Stimulated activated CD4-positive, alpha-beta T cell treated with anti-CD3 and anti-CD28 coated beads, Interleukin-1b, Interleukin-23, amount 100 ng/mL, for 1 hour (primary cell): ENCODE results near the gene KCTD2.
"Not testable (repeated sequence)": the region's sequence is repeated elsewhere in the genome, so short reads cannot be mapped to it uniquely, and the experiment has no call there.

Experiments
- DNase-seq, 2 donors: peaks; one replicate each; pipeline ENCODE4 v3.0.0-alpha.2; 2020; ENCODE audit warnings: low read depth in 2 of 2

The KCTD2 gene

DNA sequence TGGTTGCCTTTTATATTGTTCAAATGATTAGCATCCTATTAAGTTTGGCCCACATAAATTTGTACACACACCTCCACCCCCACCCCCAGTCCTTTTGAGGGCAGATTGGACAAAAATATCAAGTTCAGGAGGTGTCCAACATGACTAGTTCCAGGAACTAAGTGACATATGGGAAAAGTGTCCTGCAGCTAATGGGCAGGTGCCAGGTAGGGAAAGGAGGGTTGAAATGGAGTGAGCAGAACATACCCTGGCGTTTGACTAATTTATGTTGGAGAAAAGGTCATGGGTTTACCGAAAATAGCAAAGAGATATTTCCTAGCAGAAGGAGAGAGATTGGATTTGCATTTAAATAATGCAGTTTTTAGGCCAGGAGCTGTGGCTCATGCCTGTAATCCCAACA, 4.9 kb downstream of the KCTD2 start:
- no peak for DNase-seq

DNA sequence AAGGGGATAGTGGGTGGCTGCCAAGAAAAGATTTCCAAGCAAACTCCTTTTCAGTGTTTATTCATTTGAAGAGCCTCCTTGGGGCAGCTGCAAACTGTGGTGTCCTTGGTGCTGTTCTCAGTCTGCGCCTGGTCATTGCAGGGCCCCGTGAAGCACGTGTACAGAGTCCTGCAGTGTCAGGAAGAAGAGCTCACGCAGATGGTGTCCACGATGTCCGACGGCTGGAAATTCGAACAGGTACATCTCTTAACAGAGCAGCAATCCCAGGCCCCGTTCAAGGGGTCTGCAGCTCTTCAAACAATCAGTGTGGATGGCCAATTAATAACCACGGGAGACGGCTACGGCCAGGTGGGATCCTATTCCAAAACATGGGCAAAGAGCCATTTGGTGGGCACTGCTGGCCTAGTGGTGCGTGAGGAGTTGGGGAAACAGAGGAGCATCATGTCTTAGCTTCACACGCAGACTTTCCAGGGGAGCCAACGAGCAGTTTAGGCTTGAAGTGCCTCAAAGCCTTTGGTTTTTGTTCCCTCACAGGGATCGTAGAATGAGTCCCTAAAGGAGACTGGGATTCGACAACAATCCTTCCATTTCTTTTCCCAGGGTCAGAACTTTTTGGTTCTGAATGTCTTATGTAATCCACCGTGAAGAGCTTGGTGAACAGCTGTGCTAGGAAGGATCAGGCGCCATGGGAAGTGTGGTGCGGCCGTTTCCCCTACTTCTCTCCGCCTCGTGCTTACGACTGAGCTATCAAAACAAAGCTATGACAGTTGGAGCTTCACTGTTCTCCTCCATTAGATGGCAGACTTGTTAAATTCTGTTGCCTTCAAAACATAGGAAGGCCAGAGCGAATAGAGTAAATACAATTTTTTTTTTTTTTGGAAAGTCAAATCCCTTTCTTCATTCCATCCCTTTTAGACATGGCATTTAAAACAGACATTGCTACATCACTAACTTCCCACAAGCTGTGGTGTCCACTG, 12.6 kb downstream of the KCTD2 start:
- no peak for DNase-seq

DNA sequence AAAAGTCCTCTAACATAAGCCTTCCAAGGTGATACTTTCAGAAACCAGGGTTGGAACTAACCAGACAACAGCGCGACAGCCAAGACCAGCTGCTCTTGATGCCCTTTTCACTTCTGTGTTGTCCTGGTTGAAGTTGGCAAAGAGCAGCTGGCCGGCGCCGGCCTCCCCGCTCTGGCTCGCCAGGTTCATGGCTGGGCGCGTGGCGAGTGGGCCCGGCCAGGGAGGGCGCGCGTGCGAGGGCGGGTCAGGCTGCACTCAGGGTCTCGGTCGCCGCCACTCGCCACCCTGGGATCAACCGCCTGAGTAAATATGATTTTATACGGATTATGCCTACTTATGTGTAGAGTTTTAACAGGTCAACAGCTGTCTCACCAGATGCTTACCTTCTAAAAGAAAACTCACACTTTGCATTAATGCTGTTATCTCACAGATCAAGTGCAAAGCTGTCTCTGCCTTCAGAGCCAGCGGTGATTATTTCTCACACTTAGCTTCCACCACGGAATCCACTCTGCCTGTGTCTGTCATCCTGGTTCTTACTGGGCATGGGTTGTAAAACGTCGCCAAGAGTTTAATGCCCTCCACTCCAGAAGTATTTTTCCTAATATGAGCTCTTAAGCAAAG, 13.5 kb downstream of the KCTD2 start:
- no peak for DNase-seq

DNA sequence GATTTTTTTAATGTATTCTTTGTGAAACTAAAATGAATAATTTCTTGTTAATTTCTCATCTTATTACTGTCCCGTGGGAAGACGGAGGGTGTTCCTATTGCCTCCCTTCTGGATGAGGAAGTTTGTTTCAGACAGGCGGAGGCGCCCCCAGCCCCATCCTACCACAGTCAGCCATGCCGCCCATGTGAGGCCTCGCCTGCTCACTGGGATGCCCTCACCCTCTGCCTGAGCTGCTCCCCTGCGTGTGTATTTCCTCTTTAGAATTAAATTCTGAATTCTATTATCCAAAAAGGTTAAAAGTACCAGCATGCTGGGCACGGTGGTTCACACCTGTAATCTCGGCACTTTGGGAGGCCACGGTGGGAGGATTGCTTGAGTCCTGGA, 14.0 kb downstream of the KCTD2 start:
- DNase-seq = no peak

DNA sequence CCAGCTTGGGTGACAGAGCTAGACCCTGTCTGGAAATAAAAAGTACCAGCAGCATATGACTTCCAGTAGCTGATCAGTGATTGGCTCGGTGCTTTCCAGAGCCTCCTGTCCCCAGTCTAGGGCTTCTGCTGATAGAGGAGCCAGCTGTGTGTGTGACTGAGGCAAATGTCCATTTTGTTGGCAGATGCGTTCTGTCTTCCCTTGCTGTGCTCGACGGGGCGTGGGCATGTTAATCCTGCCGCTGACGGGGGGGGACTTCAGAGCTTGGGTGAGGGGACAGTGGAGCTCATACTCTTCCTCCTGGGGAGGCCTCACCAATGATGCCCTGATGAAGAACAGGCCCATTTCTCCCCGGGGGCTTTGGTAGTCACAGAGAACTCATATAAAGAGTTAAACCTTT, 14.6 kb downstream of the KCTD2 start:
- no peak for DNase-seq

DNA sequence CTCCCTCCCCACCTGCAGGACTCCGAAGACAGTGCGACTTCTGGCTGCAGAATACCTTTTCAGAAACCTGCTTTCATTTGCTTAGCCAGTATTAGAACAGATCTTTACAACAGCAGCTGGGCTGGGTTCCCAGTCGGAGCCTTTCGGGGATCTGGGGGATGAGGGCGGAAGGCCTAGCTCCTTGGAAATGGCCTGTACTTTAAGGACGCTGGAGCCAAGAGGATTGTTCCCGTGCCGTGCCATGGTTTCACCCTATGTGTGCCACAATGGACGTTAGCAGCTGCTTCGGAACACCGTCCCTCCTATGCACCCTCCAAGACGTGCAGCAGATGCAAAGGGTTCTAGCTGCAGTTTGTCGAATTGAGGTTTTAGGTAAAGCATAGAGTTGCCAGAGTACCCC, 16.2 kb downstream of the KCTD2 start:
- DNase-seq = no peak

DNA sequence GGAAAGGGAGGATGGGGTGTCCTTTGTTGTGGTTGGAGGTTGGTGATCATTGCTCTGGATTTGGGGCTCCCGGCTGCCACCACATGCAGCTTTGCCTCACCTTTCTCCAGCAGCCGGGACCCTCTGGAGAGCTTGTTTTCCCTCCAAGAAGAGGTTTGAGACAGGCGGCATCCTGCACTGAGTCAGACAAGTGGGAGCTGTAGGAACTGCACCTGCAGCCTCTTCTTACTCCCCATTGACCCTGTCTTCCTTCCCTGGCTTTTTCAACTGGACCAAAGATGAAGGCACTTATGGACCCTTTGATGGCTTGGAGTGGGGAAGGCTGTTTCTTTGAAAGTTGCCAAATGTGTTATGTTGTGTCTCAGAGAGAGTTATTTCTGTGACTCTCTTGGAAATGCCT, 16.6 kb downstream of the KCTD2 start:
- DNase-seq = no peak

DNA sequence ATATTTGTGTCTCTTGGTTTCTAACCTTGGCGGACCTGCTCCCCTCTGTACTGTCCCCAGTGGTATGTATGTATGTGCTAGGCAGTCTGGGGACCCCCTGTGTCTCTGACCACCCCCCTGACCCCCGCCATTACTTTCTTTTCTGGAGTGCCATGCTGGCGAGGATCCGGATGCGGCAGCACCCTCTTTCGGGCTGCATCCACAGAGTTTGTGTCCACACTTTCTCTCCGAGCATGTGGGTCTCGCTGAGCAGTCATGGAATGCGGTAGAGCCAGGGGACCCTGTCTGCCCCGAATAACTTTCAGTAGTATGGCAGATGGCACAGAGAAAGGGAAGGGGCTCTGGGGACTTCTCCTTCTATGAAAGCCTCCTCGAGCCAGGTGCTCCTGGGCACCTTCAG, 17.0 kb downstream of the KCTD2 start:
- DNase-seq = no peak

DNA sequence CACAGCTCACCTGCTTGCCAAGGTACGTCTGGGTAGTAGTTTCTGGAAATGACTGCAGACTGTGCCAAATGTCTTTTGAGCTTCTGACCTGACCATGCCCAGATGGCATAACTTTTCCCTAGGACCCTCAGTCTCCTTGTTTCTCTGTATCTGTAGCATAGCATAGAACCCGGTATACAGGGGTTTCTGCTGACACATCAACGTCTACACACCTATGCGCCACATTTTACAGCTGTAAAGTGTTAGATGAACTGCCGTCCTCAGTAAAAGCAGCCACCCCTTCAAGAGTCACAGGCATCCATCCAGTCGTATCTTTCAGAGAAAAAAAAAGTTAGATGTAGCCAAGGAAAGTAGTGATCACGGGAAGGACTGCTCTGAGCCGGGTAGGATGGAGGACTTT, 17.4 kb downstream of the KCTD2 start:
- no peak for DNase-seq

DNA sequence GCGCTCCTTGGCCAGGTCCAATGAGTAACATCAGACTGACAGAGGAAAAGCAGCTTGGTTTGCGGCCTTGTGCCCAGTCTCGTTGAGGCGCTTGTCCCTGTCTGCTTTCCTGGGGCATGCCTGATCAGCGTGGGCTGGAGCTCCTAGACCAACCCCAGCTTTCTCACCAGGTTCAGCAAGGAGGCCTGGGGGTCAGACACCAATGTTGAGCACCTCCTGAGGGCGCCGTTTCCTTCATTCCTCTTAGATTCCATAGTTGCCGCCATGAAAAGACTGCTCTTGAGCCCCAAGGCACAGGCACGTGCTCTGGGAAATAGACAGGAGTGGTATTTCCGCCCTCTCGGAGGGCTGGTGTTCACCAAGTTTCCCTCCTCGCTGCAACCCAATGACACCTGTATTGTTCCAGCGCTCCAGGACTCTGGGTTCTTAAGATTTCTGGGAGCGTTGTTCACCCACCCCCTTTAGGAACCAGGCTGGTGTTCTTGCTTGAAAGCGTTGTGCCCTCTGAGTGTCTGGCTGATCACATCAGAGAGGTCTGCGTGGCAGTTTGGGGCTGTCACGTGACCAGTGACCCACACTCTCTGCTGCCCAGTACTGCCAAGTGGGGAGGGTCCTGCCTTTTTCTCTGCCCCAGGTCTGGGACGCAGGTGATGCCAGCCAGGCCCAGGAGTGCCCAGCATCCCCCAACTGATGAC, 18.0 kb downstream of the KCTD2 start:
- DNase-seq = no peak

DNA sequence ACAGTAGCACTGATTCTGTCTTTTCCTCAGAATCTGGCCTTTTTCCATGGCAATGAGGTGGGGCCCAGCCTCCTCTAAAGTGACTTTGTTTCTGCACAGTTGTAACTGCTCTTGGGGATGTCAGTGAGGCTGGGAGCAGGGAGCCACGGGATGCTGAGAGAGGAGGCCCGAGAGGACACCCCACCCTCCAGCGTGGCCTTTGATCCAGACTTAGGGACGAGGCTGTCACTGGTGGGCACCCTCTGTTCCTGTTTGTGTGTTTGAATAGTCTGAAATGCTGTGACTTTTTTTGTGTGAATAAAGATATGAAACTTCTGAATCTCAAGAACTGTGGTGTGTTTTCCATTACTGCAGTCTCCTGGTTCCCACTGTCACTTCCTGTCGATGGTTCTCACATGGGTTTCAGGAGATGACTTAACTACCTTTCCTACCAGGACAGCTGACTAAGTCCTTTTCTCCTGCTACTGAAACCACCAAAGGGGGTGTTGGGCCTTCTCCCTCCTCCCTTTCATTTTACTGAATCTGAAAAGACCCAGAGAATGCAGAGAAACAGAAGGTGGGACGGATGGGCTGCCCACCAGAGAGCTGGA, 18.6 kb downstream of the KCTD2 start:
- DNase-seq = no peak

DNA sequence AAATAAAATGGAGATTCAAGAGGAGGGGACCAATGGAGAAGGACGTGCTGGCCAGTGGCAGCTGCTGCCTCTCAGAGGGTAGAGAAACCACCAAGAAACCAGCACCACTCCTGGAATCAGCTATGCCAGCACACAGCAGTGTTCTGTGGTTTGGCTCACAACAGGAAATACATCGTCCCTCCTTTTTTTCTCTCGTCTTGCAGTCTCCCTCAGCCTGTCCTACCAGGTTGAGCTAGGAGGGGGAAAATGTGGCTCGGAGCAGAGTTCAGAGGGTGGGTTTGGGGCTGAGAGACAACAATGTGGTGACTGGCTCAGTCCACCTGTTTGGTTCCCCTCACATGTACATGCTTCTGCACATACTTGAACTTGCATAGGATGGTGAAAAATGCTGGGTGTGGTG, 20.8 kb downstream of the KCTD2 start:
- no peak for DNase-seq

DNA sequence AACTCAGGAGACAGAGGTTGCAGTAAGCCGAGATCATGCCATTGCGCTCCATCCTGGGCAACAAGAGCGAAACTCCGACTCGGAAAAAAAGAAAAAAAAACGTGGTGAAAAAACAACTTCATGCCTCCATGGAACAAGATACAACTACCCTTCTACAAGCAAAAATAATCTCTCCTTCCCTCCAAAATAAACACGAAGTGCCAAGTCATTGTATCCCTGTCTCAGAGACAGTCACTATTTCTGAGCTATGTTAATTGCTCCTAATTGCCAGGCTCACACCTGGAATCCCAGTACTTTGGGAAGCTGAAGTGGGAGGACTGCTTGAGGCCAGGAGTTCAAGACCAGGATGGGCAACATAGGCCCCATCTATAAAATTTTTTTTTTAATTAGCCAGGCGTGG, 21.7 kb downstream of the KCTD2 start:
- no peak for DNase-seq

DNA sequence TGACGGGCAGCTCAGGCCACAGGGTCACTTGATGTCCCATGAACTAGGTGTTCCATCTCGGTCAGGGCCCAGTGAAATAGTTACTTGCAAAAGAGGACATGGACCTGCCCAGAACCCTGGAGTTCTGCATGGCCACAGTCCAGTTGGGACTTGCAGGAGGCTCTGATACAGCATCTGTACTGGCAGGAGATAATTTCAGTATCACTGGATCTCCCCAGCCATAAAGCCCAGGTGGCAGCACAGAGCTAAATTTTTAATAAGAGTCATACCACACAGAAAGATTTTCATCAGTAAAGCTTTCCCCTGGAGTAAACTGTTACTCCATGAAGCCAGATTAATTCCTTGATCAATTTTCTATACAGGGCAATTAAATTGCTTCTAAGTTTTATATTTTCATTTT, 22.8 kb downstream of the KCTD2 start:
- no peak for DNase-seq

DNA sequence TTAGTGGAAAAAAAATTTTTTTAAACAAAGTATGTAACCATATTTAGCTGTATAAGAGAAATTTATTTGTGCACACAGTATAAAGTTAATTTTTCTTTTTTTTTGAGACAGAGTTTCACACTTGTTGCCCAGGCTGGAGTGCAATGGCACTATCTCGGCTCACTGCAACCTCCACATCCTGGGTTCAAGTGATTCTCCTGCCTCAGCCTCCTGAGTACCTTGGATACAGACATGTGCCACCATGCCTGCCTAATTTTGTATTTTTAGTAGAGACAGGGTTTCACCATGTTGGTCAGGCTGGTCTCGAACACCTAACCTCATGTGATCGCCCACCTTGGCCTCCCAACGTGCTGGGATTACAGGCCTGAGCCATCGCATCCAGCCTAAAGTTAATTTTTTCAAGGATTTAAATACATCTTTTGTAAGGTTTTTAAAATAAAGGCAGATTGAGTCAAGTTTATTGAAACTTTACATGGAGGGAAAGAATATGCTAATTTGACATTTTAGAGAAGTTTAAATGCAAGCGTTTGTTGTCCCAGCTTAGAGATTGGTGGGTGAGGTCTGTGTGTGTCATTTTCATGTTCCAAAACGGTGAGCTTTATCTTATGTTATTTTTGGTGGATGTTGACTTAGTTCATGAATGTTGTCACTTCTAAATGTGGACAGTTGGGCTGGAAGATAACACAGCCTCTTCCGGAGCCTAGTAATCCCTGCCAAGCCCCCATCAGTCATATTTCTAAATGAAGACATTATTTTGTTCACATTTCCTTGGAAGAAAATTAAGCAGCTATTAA, 24.6 kb downstream of the KCTD2 start:
- DNase-seq = not testable (repeated sequence)

DNA sequence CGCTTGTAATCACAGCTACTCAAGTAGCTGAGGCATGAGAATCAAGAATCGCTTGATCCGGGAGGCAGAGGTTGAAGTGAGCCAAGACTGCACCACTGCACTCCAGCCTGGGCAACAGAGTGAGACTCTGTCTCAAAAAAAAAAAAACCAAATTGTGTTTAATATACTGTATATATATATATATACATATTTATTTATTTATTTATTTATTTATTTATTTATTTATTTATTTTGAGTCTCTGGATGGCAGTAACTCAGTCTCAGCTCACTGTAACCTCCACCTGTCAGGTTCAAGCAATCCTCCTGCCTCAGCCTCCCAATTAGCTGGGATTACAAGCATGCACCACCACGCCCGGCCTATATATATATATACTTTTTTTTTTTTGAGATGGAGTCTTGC, 25.9 kb downstream of the KCTD2 start:
- DNase-seq = not testable (repeated sequence)

DNA sequence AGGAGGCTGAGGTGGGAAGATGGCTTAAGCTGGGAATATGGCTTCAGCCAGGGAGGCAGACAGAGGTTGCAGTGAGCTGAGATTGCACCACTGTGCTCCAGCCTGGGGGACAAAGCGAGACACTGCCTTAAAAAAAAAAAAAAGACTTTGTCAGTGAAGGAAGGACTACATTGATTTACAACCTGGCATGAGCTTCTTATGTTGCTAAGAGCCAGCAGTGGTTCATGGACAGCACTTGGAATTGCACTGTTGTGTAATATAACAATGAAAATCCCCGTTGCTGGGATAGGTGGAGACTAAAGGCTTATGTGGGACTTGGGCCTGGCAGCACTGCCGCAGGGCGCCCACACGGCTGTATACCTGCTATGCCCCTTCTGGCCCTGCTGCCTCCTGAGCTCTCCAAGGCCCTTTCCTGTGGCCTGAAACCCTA, 26.6 kb downstream of the KCTD2 start:
- DNase-seq = no peak

DNA sequence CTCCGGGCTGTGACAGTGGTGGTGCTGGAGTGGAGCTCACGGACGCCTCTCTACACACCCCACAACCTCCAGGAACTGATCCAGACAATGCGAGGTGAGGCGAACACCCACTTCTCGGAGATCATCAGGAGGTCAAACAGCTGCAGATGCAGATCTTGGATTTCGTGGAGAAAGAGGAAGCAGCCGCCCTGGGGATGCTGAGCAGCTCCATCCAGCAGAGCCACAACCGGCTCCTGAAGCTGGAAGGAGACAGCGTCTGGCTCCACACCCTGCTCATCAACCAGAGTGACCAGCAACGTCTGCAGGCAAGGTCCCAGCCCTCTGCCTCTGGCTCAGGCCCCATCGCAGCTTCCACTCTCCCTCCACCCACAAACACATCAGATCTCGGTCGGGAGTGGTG, 27.5 kb downstream of the KCTD2 start:
- no peak for DNase-seq

DNA sequence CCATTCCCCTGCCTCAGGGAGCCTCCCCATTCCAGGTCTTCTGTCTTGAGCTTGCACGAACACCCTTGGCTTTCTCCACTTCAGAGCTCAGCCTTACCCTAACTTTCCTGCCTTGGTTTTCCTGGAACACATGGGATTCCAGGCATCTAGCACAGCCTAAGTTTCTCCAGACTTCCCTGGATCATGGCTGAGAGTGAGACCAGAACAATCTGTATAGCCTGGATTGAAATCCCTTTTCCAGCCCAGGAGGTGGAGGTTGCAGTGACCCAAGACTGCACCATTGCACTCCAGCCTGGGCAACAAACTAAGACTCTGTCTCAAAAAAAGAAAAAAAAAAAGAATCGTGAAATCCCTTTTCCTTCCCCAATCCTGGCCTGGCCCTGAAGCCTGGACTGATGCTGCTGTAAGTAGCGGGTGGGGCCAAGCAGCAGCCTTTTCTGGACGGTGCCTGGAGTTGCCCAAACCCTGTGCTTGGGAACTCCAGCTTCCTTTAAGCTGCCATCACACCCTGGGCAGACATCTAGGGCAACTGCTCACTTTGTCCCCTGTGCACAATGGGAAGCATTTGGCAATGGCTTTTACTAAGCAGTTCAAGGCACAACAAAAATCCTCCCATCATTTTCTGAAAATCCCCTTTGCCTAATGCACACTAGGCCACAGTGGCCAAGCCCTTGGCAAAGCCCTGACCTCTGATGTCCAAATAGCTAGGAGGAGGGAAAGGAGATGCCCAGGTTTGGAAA, 28.7 kb downstream of the KCTD2 start:
- DNase-seq = no peak

DNA sequence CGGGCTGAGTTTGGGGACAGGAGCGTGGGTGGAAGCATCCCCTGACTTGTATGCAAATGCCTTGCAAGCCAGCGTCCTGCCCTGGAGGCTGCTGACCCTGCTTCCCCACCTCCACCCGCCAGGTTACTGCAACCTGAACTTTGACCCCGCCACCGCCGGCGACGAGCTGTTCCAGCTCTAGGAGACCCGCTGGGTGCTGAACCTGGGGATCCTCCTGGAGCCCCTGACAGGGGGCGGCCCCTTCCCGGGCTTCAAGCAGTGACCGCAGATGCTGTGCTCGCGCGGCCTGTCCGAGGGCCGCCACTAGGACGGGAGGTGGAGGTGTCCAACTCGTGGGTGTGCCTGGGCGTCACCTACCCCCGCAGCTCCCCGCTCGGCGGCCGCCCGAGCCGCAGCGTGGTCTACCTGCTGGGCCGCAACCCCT, 30.1 kb downstream of the KCTD2 start:
- no peak for DNase-seq
